Thoracic aorta (tissue), 2 donors: ENCODE data around the gene MLXIPL. TPM values are rescaled to one million over a fixed set of nuclear protein-coding genes. Genes with fewer than 3 reads are reported as not detected.
"Not testable (repeated sequence)": the region's sequence is repeated elsewhere in the genome, so short reads cannot be mapped to it uniquely, and the experiment has no call there.

Source experiments
- ATAC-seq: fragments of 150-250 bp; one replicate; pipeline ENCODE4 v1.8.0; 2017; ENCODE audit warnings: low read depth; ENCODE audit not compliant: insufficient number of reproducible peaks, low FRiP score
- DNase-seq: peaks from one replicate; pipeline ENCODE4 v3.0.0-alpha.2; 2020; ENCODE audit warnings: low spot score
- H3K27ac ChIP-seq, 2 donors: fragments of 200-600 bp; sonication (generic); 1 replicate in 1 of 2; 2 replicates in 1 of 2; pipeline ENCODE4 v1.5.1; 2016; ENCODE audit warnings: mild to moderate bottlenecking in 2 of 2, moderate library complexity in 2 of 2
- H3K27me3 ChIP-seq: fragments of 200-600 bp; sonication (generic); replicated peaks from 2 replicates; pipeline ENCODE4 v1.6.0; 2016; ENCODE audit warnings: mild to moderate bottlenecking; ENCODE audit not compliant: insufficient read depth
- H3K36me3 ChIP-seq: fragments of 200-600 bp; sonication (generic); one replicate; pipeline ENCODE4 v1.5.1; 2016
- H3K4me1 ChIP-seq, 2 donors: fragments of 200-600 bp; sonication (generic); 1 replicate in 1 of 2; 2 replicates in 1 of 2; pipeline versions ENCODE4 v1.5.1 to v1.6.0; 2016; ENCODE audit warnings: low read depth in 2 of 2, mild to moderate bottlenecking in 1 of 2; ENCODE audit not compliant: control insufficient read depth in 1 of 2
- H3K4me3 ChIP-seq: fragments of 200-600 bp; sonication (generic); 2 replicates; pipeline ENCODE4 v1.5.1; 2016; ENCODE audit warnings: mild to moderate bottlenecking
- H3K9me3 ChIP-seq: fragments of 200-600 bp; sonication (generic); 2 replicates; pipeline ENCODE4 v1.5.1; 2016
- CTCF ChIP-seq: fragments of 200-600 bp; sonication (generic); IDR thresholded peaks from one replicate; pipeline ENCODE4 v1.5.1; 2019; ENCODE audit warnings: antibody characterized with exemption
- total RNA-seq, 2 donors: library from RNA; depleted of rRNA; stranded (reverse); fragments of >200 nt; gene quantifications; one replicate each; pipeline versions ENCODE4 v1.1.0 to v1.2.3, GENCODE V29; 2016

The MLXIPL gene
- total RNA-seq, 2 donors from 2014 or later: 6.4 to 36.4 TPM

GRCh38 chr7:73556208-73557107 lies 67.9 kb downstream of the MLXIPL start:
- Histone ChIP-seq H3K4me3 (peak overlapping the region; percentile 84), H3K27ac (peak overlapping the region; percentile 99), H3K36me3 (peaks cover 11% of the 10 kb centered on the region), H3K27me3 (no peaks in the 10 kb centered on the region), H3K4me1 (peaks cover 19% of the 10 kb centered on the region in 2 donors), H3K9me3 (no peaks in the 10 kb centered on the region)
- DNase-seq: no peak
- no peak for ATAC-seq
- no peak for TF ChIP-seq CTCF

- TF ChIP-seq CTCF: no peak
- no peak overlapping the region for H3K27ac ChIP-seq
- peak overlapping the region; percentile 84 for H3K4me3 ChIP-seq
- ATAC-seq: no peak
- no peaks in the 10 kb centered on the region for H3K9me3 ChIP-seq
- peaks cover 18% of the 10 kb centered on the region for H3K36me3 ChIP-seq
- no peaks in the 10 kb centered on the region for H3K27me3 ChIP-seq
- H3K4me1 ChIP-seq: peaks cover 19% of the 10 kb centered on the region in 2 donors
- no peak for DNase-seq
Measured at GRCh38 chr7:73555411-73555982, 68.8 kb downstream of the MLXIPL start.

GRCh38 chr7:73550093-73550492 lies 74.2 kb downstream of the MLXIPL start:
- not testable (repeated sequence) for H3K27ac ChIP-seq, ATAC-seq, H3K4me3 ChIP-seq, H3K9me3 ChIP-seq, DNase-seq, H3K27me3 ChIP-seq, H3K4me1 ChIP-seq
- H3K36me3 ChIP-seq: peaks cover 25% of the 10 kb centered on the region

- TF ChIP-seq CTCF: no peak
- DNase-seq: no peak
- Histone ChIP-seq H3K27me3 (no peaks in the 10 kb centered on the region), H3K4me3 (no peak overlapping the region), H3K27ac (no peak overlapping the region), H3K36me3 (peaks cover 25% of the 10 kb centered on the region), H3K9me3 (no peaks in the 10 kb centered on the region), H3K4me1 (no peaks in the 10 kb centered on the region)
- no peak for ATAC-seq
Measured at GRCh38 chr7:73549176-73549575, 75.1 kb downstream of the MLXIPL start.

- no peak for TF ChIP-seq CTCF
- Histone ChIP-seq H3K4me3 (no peak overlapping the region), H3K27ac (no peak overlapping the region), H3K36me3 (peaks cover 28% of the 10 kb centered on the region), H3K27me3 (no peaks in the 10 kb centered on the region), H3K9me3 (no peaks in the 10 kb centered on the region), H3K4me1 (no peaks in the 10 kb centered on the region)
- DNase-seq: no peak
- ATAC-seq: no peak
Measured at GRCh38 chr7:73547841-73548240, 76.5 kb downstream of the MLXIPL start.
